HepG2 (cell line): ENCODE results near the gene ZNRF3. TPM values are rescaled to one million over a fixed set of nuclear protein-coding genes. Genes with fewer than 3 reads are reported as not detected.
A peak's percentile ranks its signal among the peaks of the same experiment; 100 is the strongest.

Source experiments
- ATAC-seq: fragments of 200-7000 bp; cut with Tn5 transposase; 3 replicates; pipeline ENCODE4 v1.9.1; 2020; ENCODE audit warnings: mild to moderate bottlenecking, moderate library complexity
- BruUV-seq: library from RNA; stranded (reverse); fragments of 400-500 nt; replicated peaks from 2 replicates; lab custom pipeline; 2021; lab: Mats Ljungman, UMichigan
- CTCF ChIA-PET: fragments of 300-600 bp; formaldehyde crosslinking; extraction: SDS; loops from one replicate; lab custom pipeline; 2021; ENCODE audit warnings: low total read pairs, inconsistent platforms, low intra/inter-chr PET ratio; lab: Yijun Ruan, JAX
- POLR2A ChIA-PET: fragments of 350-600 bp; sonication (Branson Sonifier 250); formaldehyde crosslinking; loops from one replicate; lab custom pipeline; 2020; ENCODE audit warnings: antibody characterized with exemption, inconsistent platforms; lab: Yijun Ruan, JAX
- DNase-seq: peaks from one replicate; pipeline ENCODE4 v3.0.0-alpha.2; 2015; ENCODE audit warnings: low spot score
- FAIRE-seq: peaks from 3 replicates; lab custom pipeline; 2011; peaks lifted over from hg19 to GRCh38; lab: Jason Lieb, UNC
- H2AFZ ChIP-seq: one replicate; pipeline ENCODE4 v1.6.1; 2011; ENCODE audit warnings: low read length, inconsistent platforms
- H3K27ac ChIP-seq: fragments of 300-600 bp; 3 replicates; pipeline ENCODE4 v1.8.0; 2011; ENCODE audit warnings: mixed run types, mild to moderate bottlenecking, mixed read lengths, low read length, inconsistent platforms; ENCODE audit not compliant: insufficient read depth; ENCODE audit errors: extremely low read length
- H3K27me3 ChIP-seq, 2 experiments: fragments of 200-600 bp in 1 of 2; 2 replicates in 1 of 2; 3 replicates in 1 of 2; pipeline versions ENCODE4 v1.6.0 to v1.8.0; 2011; ENCODE audit warnings: low read length in 2 of 2, mild to moderate bottlenecking in 2 of 2, moderate library complexity in 2 of 2, inconsistent platforms in 1 of 2; ENCODE audit not compliant: insufficient read depth in 2 of 2, control insufficient read depth in 1 of 2
- H3K36me3 ChIP-seq, 2 experiments: fragments of 200-600 bp in 1 of 2; replicated peaks in 1 of 2; 2 replicates in 1 of 2; 3 replicates in 1 of 2; pipeline versions ENCODE4 v1.5.1 to v1.8.0; 2011; ENCODE audit warnings: low read length in 2 of 2, inconsistent platforms in 1 of 2; ENCODE audit not compliant: insufficient read depth in 2 of 2, control insufficient read depth in 1 of 2
- H3K4me1 ChIP-seq: 2 replicates; pipeline ENCODE4 v1.5.1; 2012; ENCODE audit warnings: low read length, inconsistent platforms; ENCODE audit not compliant: insufficient read depth
- H3K4me2 ChIP-seq: 2 replicates; pipeline ENCODE4 v1.6.0; 2011; ENCODE audit warnings: low read depth, low read length, inconsistent platforms
- H3K4me3 ChIP-seq, 3 experiments: fragments of 200-600 bp in 1 of 3; sonication (generic), shearing (Covaris generic) in 1 of 3; replicated peaks in 1 of 3; 2 replicates each; pipeline ENCODE4 v1.5.1; 2011 to 2016; ENCODE audit warnings: low read length in 3 of 3, inconsistent platforms in 2 of 3, low read depth in 2 of 3, mild to moderate bottlenecking in 2 of 3, control low read depth in 1 of 3, mixed read lengths in 1 of 3; ENCODE audit not compliant: insufficient read depth in 1 of 3
- H3K79me2 ChIP-seq: one replicate; pipeline ENCODE4 v1.6.1; 2011; ENCODE audit warnings: low read length, inconsistent platforms; ENCODE audit not compliant: insufficient read depth
- H3K9ac ChIP-seq: 2 replicates; pipeline ENCODE4 v1.6.0; 2011; ENCODE audit warnings: mild to moderate bottlenecking, low read depth, low read length, inconsistent platforms; ENCODE audit not compliant: insufficient read depth
- H3K9me3 ChIP-seq: 2 replicates; pipeline ENCODE4 v1.5.1; 2012; ENCODE audit warnings: mild to moderate bottlenecking, low read length
- H4K20me1 ChIP-seq: 2 replicates; pipeline ENCODE4 v1.6.0; 2011; ENCODE audit warnings: inconsistent platforms, mild to moderate bottlenecking, low read length, moderate library complexity; ENCODE audit not compliant: insufficient read depth
- CEBPB ChIP-seq: IDR thresholded peaks from 2 replicates; pipeline ENCODE4 v1.6.1; 2011; ENCODE audit warnings: low read depth, low read length, improper control_type of control experiment, borderline replicate concordance
- NBN ChIP-seq: fragments of 450-650 bp; conservative IDR thresholded peaks from 2 replicates; pipeline ENCODE4 v1.6.1; 2017
- NR2F1 ChIP-seq, 2 experiments: fragments of 450-650 bp in 1 of 2; formaldehyde crosslinking in 1 of 2; IDR thresholded peaks; 2 replicates each; pipeline versions ENCODE4 v1.5.0 to v1.6.1; 2016 to 2020; ENCODE audit warnings: mild to moderate bottlenecking in 1 of 2, missing compliant biosample characterization in 1 of 2, missing genetic modification reagents in 1 of 2, moderate library complexity in 1 of 2
- POLR2AphosphoS2 ChIP-seq: IDR thresholded peaks from 2 replicates; pipeline ENCODE4 v1.6.1; 2011; ENCODE audit warnings: low read depth, low read length, improper control_type of control experiment
- PPARG ChIP-seq: conservative IDR thresholded peaks from 2 replicates; pipeline ENCODE4 v1.6.1; 2016; ENCODE audit warnings: missing biosample characterization, missing genetic modification reagents
- SOX5 ChIP-seq: IDR thresholded peaks from 2 replicates; pipeline ENCODE4 v1.6.1; 2016; ENCODE audit warnings: borderline replicate concordance
- THAP11 ChIP-seq: IDR thresholded peaks from 2 replicates; pipeline ENCODE4 v1.6.1; 2016; ENCODE audit warnings: missing biosample characterization, missing genetic modification reagents
- YEATS2 ChIP-seq: sonication (generic); formaldehyde crosslinking; IDR thresholded peaks from 2 replicates; pipeline ENCODE4 v1.4.0; 2020; ENCODE audit warnings: missing genetic modification reagents, borderline replicate concordance
- ZBTB43 ChIP-seq: sonication (generic); formaldehyde crosslinking; conservative IDR thresholded peaks from 2 replicates; pipeline ENCODE4 v1.4.0; 2020; ENCODE audit warnings: missing genetic modification reagents
- ZFP82 ChIP-seq: sonication (generic); formaldehyde crosslinking; IDR thresholded peaks from 2 replicates; pipeline ENCODE4 v1.5.1; 2020; ENCODE audit warnings: mild to moderate bottlenecking, missing genetic modification reagents, borderline replicate concordance
- ZNF205 ChIP-seq: IDR thresholded peaks from 2 replicates; pipeline ENCODE4 v1.6.1; 2018; ENCODE audit warnings: missing biosample characterization, missing genetic modification reagents
- ZNF264 ChIP-seq: sonication (generic); formaldehyde crosslinking; IDR thresholded peaks from 2 replicates; pipeline ENCODE4 v1.4.0; 2020; ENCODE audit warnings: missing genetic modification reagents
- ZNF510 ChIP-seq: sonication (generic); formaldehyde crosslinking; IDR thresholded peaks from 2 replicates; pipeline ENCODE4 v1.4.0; 2020; ENCODE audit warnings: low read depth, mild to moderate bottlenecking, missing genetic modification reagents
- ZNF576 ChIP-seq: sonication (generic); formaldehyde crosslinking; IDR thresholded peaks from 2 replicates; pipeline ENCODE4 v1.4.0; 2020; ENCODE audit warnings: mild to moderate bottlenecking, missing genetic modification reagents
- WGBS: methylation state at CpG from one replicate; pipeline ENCODE4 v1.1.6; 2017; ENCODE audit warnings: low lambda C conversion rate; 5-methylcytosine and 5-hydroxymethylcytosine counted together
- in situ Hi-C: cut with HindIII; loops from 2 replicates; pipeline ENCODE4 v1.10.0; 2017; ENCODE audit warnings: low pct_unique_long_range_greater_than_20kb; ENCODE audit not compliant: extremely low pct_ligation_motif_present
- intact Hi-C: fragments of 100-400 bp; cut with micrococcal nuclease; formaldehyde crosslinking; loops from one replicate; pipeline ENCODE4 v1.10.0; 2022; ENCODE audit not compliant: unreplicated experiment
- polyA plus RNA-seq, 8 experiments: library from polyadenylated mRNA; depleted of rRNA in 3 of 8; stranded (reverse) in 7 of 8; unstranded in 1 of 8; fragments of >200 nt; fragmentation: Illumina TruSeq in 4 of 8; extraction: Trizol in 4 of 8; gene quantifications; 2 replicates each; pipeline versions ENCODE4 v1.2.1 to v1.2.3, GENCODE V29; 2011 to 2016; ENCODE audit warnings: low read depth in 4 of 8, missing spikeins in 1 of 8, mixed read lengths in 1 of 8; ENCODE audit not compliant: insufficient read depth in 1 of 8
- total RNA-seq, 5 experiments: library from RNA; depleted of rRNA; stranded (reverse); fragments of >200 nt; fragmentation: Illumina TruSeq; extraction: Trizol; gene quantifications; 2 replicates each; pipeline ENCODE4 v1.2.3, GENCODE V29; 2016; ENCODE audit warnings: low read depth in 1 of 5
- TF ChIP-seq, protein P1 (sequence below): IDR thresholded peaks from 2 replicates; pipeline ENCODE4 v1.6.1; 2016; ENCODE audit warnings: low read depth
- TF ChIP-seq, protein P2 (sequence below): sonication (generic); formaldehyde crosslinking; IDR thresholded peaks from 2 replicates; pipeline ENCODE4 v1.8.0; 2022; ENCODE audit warnings: missing genetic modification reagents, mild to moderate bottlenecking, borderline replicate concordance
- TF ChIP-seq, protein P3 (sequence below): IDR thresholded peaks from 2 replicates; pipeline ENCODE4 v1.6.1; 2016; ENCODE audit warnings: missing compliant biosample characterization, missing genetic modification reagents, borderline replicate concordance

Gene ZNRF3
- total and polyA plus RNA-seq, 2 of the 13 experiments (the other 11 are each of a cell fraction or from before 2014, with no cell fraction given), result 20.3 to 36.7 TPM

DNA sequence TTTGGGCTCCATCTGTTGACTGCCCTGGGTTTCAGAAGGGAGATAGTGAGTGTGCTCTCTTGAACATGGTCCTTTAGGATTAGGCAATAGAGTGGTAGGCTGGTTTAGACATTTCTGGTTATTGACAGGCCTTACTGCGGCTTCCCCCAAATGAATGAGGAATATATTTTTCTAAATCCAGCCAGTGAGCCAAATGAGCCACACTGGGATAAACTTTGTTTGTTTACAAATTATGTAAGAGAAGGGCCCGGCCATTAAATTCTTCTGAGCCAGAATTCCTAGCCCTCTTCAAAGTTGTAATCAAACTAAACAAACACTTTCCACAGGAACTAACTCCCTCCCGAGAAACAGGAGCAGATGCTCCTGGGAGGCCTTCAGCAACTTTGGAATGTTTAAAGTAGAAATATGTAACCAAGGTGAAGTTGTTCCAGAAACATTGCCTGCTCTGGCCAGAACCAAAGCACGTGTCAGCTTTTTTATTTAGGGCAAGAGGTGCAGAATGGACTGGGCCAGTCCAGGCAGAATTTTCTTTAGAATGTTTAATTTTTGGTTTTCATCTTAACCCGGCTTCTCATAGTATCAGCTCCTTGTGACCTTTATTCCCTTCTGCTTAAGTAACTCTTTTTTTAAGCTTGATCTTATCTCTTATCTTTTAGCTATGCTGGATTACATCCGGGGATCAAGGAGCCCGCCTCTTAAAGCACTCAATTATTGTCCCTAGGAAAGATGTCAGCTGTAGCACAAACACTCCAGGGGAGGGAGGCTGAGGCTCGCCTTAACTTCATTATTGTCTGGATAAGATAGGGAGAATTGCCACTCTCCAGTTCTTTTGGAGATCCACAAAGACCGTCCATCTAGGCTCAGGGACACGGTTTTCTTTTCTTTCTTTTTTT, 28.7 kb downstream of the ZNRF3 start:
- 11% methylated on average over 10 of the region's 10 CpGs for WGBS
- Histone ChIP-seq H3K27ac (peak overlapping the region; percentile 71), H3K4me3 (peak overlapping the region in 2 of 3 experiments; percentile 15; a peak in 2 of 6 replicates), H3K4me1 (peaks cover 100% of the 10 kb centered on the region), H2AFZ (no peak overlapping the region), H3K27me3 (no peaks in the 10 kb centered on the region), H3K79me2 (peaks cover 96% of the 10 kb centered on the region), H4K20me1 (peaks cover 28% of the 10 kb centered on the region), H3K36me3 (peaks cover 5 to 21% of the 10 kb centered on the region in 2 experiments; a peak in 4 of 5 replicates), H3K4me2 (peak overlapping the region; percentile 41), H3K9ac (no peak overlapping the region; the same call in 1 of the 2 replicates), H3K9me3 (no peaks in the 10 kb centered on the region)
- in situ Hi-C loops, result no loop called here
- no TSS peak for BruUV-seq
- peak; percentile 89 for DNase-seq
- CTCF ChIA-PET, result interaction anchor here (0.5 kb wide), 1 partner anchor 71 kb away, joined by 3 read pairs; no protein-coding TSS in a partner anchor
- intact Hi-C loops, result loop anchor here (1.0 kb wide), 1 partner anchor 40 kb away; no protein-coding TSS in a partner anchor
- POLR2A ChIA-PET, result interaction anchor here (0.7 to 1.8 kb wide), 9 partner anchors 9 to 119 kb away, joined by 3 to 7 read pairs (median 3); no protein-coding TSS in a partner anchor
- peak; percentile 81 for ATAC-seq
- peak; percentile 64 for FAIRE-seq
- no peak for TF ChIP-seq POLR2AphosphoS2
- TF ChIP-seq ZFP82 (CRISPR knock-in tag), result no peak
- TF ChIP-seq YEATS2 (CRISPR knock-in tag), result no peak
- TF ChIP-seq ZNF264 (CRISPR knock-in tag), result 0 out of 2 replicates have a peak, but pooled peaks have one; percentile 15
- TF ChIP-seq ZBTB43 (CRISPR knock-in tag), result 0 out of 2 replicates have a peak, but pooled peaks have one; percentile 40
- no peak for TF ChIP-seq NR2F1 (CRISPR knock-in tag; IDR thresholded peaks at IDR 0.05)
- TF ChIP-seq THAP11 (CRISPR knock-in tag), result peak; percentile 25; the same call in 1 of the 2 replicates
- TF ChIP-seq ZNF576 (CRISPR knock-in tag), result no peak
- TF ChIP-seq CEBPB, result peak; percentile 85
- no peak for TF ChIP-seq ZNF510 (CRISPR knock-in tag)
- TF ChIP-seq, protein P1, sequence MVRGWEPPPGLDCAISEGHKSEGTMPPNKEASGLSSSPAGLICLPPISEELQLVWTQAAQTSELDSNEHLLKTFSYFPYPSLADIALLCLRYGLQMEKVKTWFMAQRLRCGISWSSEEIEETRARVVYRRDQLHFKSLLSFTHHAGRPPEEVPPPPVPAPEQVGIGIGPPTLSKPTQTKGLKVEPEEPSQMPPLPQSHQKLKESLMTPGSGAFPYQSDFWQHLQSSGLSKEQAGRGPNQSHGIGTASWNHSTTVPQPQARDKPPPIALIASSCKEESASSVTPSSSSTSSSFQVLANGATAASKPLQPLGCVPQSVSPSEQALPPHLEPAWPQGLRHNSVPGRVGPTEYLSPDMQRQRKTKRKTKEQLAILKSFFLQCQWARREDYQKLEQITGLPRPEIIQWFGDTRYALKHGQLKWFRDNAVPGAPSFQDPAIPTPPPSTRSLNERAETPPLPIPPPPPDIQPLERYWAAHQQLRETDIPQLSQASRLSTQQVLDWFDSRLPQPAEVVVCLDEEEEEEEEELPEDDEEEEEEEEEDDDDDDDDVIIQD, result 0 out of 2 replicates have a peak, but pooled peaks have one; percentile 40
- TF ChIP-seq ZNF205, result peak; percentile 47; the same call in 1 of the 2 replicates
- TF ChIP-seq SOX5 (CRISPR knock-in tag), result peak; percentile 42
- peak; percentile 56; the same call in 1 of the 2 replicates for TF ChIP-seq PPARG (CRISPR knock-in tag)
- TF ChIP-seq NBN, result no peak
- TF ChIP-seq, protein P2, sequence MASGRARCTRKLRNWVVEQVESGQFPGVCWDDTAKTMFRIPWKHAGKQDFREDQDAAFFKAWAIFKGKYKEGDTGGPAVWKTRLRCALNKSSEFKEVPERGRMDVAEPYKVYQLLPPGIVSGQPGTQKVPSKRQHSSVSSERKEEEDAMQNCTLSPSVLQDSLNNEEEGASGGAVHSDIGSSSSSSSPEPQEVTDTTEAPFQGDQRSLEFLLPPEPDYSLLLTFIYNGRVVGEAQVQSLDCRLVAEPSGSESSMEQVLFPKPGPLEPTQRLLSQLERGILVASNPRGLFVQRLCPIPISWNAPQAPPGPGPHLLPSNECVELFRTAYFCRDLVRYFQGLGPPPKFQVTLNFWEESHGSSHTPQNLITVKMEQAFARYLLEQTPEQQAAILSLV (CRISPR knock-in tag), result no peak
- TF ChIP-seq, protein P3, sequence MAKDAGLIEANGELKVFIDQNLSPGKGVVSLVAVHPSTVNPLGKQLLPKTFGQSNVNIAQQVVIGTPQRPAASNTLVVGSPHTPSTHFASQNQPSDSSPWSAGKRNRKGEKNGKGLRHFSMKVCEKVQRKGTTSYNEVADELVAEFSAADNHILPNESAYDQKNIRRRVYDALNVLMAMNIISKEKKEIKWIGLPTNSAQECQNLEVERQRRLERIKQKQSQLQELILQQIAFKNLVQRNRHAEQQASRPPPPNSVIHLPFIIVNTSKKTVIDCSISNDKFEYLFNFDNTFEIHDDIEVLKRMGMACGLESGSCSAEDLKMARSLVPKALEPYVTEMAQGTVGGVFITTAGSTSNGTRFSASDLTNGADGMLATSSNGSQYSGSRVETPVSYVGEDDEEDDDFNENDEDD (CRISPR knock-in tag), result peak; percentile 51; the same call in 1 of the 2 replicates
